Measurements from ENCODE around the gene MAP3K14. TPM values are rescaled to one million over a fixed set of nuclear protein-coding genes. Genes with fewer than 3 reads are reported as not detected.
A peak's percentile ranks its signal among the peaks of the same experiment; 100 is the strongest.

The MAP3K14 gene
- total RNA-seq, 1 experiment from 2014 or later, result 7.8 TPM

DNA sequence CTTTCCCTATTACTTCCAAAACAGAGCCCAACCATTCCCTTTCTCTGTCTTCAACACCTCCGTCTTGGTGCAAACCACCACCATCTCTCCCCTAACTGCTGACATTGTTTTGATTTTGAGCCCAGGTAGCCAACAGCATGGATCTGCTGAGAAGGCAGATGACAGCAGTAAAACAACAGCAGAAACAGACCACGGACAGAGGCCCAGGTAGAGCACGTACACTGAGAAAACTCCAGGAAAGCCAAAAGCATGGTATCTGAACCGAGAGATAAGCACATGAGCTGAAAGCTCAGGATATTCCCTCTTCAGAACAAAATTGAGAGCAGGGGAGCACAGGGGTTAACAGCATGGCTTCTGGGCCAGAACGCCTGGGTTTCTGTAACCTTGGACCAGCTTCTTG, 18.9 kb upstream of the MAP3K14 start:
- H3K79me1 ChIP-seq (ENCODE audit: insufficient read depth, low read depth, low read length, poor library complexity, severe bottlenecking), result no peaks in the 10 kb centered on the region
- no peaks in the 10 kb centered on the region; a peak in 1 of 5 replicates for H3K9me3 Mint-ChIP-seq

More for the DNA sequence above, 18.9 kb upstream of the MAP3K14 start:
- H3K23ac ChIP-seq (ENCODE audit: insufficient read length, low read depth, low read length), result no peak overlapping the region
- H4K20me1 ChIP-seq (ENCODE audit: control insufficient read depth, insufficient read depth, insufficient read length), result no peaks in the 10 kb centered on the region
- no peak overlapping the region for H4K8ac ChIP-seq (replicated peaks; ENCODE audit: insufficient read length, low read depth, low read length)
- H3K56ac ChIP-seq (ENCODE audit: insufficient read length, low read depth, low read length), result no peak overlapping the region
- peaks cover 15% of the 10 kb centered on the region in 2 experiments for H3K4me1 Mint-ChIP-seq
- no peak overlapping the region for H3K4ac ChIP-seq (ENCODE audit: low read depth, low read length)
- H4K5ac ChIP-seq (ENCODE audit: insufficient read length, low read depth, low read length), result no peak overlapping the region
- H3K27ac ChIP-seq (ENCODE audit: insufficient read length, low read depth, low read length), result no peak overlapping the region
- H3K79me2 ChIP-seq (ENCODE audit: insufficient read depth, low read length), result no peaks in the 10 kb centered on the region
- H3K23me2 ChIP-seq (ENCODE audit: insufficient read length, low read depth, low read length, poor library complexity, severe bottlenecking), result no peaks in the 10 kb centered on the region
- H3K14ac ChIP-seq (ENCODE audit: insufficient read depth, low read length), result no peak overlapping the region
- no peak overlapping the region for H3K18ac ChIP-seq (ENCODE audit: insufficient read length, low read depth, low read length)
- H3K27me3 ChIP-seq (ENCODE audit: insufficient read depth, low read length), result peaks cover 6% of the 10 kb centered on the region; the same call in 1 of the 2 replicates
- DNase-seq, result peak; percentile 22
- H4K91ac ChIP-seq (ENCODE audit: insufficient read length, low read depth, low read length), result no peak overlapping the region
- H2BK20ac ChIP-seq (ENCODE audit: low read depth, low read length, poor library complexity, severe bottlenecking), result no peak overlapping the region
- no peak overlapping the region for H3K27ac Mint-ChIP-seq
- no peak overlapping the region for H2BK120ac ChIP-seq (ENCODE audit: low read depth, low read length, poor library complexity, severe bottlenecking)
- H2BK15ac ChIP-seq (ENCODE audit: low read depth, low read length), result no peak overlapping the region
- no peak overlapping the region for H2BK12ac ChIP-seq (ENCODE audit: insufficient read length, low read depth, low read length)
- H3K4me1 ChIP-seq (ENCODE audit: insufficient read depth, low read length), result no peaks in the 10 kb centered on the region
- no peak overlapping the region for H3K4me2 ChIP-seq (ENCODE audit: insufficient read depth, insufficient read length, low read length)
- no peak overlapping the region for H3T11ph ChIP-seq (ENCODE audit: low read length)
- no peak overlapping the region for H3K4me3 Mint-ChIP-seq
- H2BK5ac ChIP-seq (ENCODE audit: insufficient read length, low read length), result no peak overlapping the region
- WGBS (ENCODE audit: extremely low coverage, insufficient read length, low lambda C conversion rate), result no CpG with 5 or more reads among the region's 5 CpGs
- no peaks in the 10 kb centered on the region for H3K9me3 ChIP-seq (ENCODE audit: control insufficient read depth, low read depth, low read length)
- H3K36me3 Mint-ChIP-seq (ENCODE audit: insufficient read depth in 1 of 3, low read depth in 3 of 3), result no peaks in the 10 kb centered on the region
- TF ChIP-seq, protein P1, sequence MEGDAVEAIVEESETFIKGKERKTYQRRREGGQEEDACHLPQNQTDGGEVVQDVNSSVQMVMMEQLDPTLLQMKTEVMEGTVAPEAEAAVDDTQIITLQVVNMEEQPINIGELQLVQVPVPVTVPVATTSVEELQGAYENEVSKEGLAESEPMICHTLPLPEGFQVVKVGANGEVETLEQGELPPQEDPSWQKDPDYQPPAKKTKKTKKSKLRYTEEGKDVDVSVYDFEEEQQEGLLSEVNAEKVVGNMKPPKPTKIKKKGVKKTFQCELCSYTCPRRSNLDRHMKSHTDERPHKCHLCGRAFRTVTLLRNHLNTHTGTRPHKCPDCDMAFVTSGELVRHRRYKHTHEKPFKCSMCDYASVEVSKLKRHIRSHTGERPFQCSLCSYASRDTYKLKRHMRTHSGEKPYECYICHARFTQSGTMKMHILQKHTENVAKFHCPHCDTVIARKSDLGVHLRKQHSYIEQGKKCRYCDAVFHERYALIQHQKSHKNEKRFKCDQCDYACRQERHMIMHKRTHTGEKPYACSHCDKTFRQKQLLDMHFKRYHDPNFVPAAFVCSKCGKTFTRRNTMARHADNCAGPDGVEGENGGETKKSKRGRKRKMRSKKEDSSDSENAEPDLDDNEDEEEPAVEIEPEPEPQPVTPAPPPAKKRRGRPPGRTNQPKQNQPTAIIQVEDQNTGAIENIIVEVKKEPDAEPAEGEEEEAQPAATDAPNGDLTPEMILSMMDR (conservative IDR thresholded peaks at IDR 0.05), result no peak
- no peak overlapping the region for H2AFZ ChIP-seq (ENCODE audit: low read length)
- H2AK5ac ChIP-seq (ENCODE audit: insufficient read length, low read length), result no peak overlapping the region
- no peak overlapping the region for H3K9ac ChIP-seq (ENCODE audit: extremely low read depth, insufficient read length, low read length)
- H3K27me3 Mint-ChIP-seq (ENCODE audit: low read depth), result peaks cover 35% of the 10 kb centered on the region
